GM21390 (cell line): ENCODE results near the gene GRIN3B.

Source experiments
- ATAC-seq: cut with Tn5 transposase; IDR thresholded peaks from one replicate; pipeline ENCODE4 v1.9.1; 2021; ENCODE audit not compliant: unreplicated experiment

Gene GRIN3B

GRCh38 chr19:990746-991145 is 9.5 kb upstream of the GRIN3B start:
- ATAC-seq = no peak

- no peak for ATAC-seq
Observed at GRCh38 chr19:991174-991931, 8.9 kb upstream of the GRIN3B start.

GRCh38 chr19:991932-992669 is 8.1 kb upstream of the GRIN3B start:
- no peak for ATAC-seq

- no peak for ATAC-seq
Observed at GRCh38 chr19:992670-993055, 7.6 kb upstream of the GRIN3B start.

GRCh38 chr19:993361-993830 is 6.8 kb upstream of the GRIN3B start:
- ATAC-seq = no peak

DNA sequence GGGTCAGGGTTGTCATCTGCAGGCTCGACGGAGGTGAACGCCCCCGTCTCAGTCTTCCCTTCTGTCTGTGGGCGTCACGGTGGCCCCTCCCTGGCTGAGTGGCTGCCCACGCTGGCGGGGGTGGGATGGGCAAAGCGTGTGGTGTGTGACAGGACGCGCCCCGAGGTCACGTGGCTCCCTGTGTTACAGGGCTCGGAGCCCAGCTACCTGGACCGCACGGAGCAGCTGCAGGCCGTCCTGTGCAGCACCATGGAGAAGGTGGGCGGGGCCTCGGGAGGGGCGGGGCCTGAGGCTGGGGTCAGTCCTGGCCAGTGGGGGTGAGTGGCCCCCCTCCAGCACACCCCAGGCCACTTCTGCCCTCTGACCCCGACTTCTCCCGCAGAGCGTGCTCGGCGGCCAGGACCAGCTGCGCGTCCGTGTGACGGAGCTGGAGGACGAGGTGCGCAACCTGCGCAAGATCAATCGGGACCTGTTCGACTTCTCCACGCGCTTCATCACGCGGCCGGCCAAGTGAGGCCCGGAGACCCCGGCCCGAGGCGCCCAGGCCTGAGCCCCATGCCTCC is 6.3 kb upstream of the GRIN3B start:
- ATAC-seq = no peak

DNA sequence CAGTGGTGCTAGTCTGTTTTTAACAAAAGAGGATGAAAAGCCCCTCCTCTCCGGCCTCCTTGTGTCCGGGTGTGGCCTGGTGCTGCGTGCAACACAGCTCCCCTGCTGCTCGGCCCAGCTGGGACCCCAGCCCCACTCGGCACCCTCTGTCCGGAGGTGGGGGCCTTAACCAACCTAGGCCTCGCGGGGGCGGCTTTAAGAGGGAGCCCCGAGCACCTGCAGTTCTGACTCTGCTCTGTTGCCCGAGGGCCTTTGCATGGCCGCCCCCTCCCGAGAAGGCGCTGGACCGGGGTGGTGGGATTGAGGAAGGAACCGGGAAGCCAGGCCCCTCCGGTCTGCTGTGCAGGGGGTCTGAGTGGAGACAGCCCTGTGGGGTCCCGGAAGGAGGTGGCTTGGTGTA is 5.7 kb upstream of the GRIN3B start:
- no peak for ATAC-seq

GRCh38 chr19:995051-995827 is 5.0 kb upstream of the GRIN3B start:
- no peak for ATAC-seq

DNA sequence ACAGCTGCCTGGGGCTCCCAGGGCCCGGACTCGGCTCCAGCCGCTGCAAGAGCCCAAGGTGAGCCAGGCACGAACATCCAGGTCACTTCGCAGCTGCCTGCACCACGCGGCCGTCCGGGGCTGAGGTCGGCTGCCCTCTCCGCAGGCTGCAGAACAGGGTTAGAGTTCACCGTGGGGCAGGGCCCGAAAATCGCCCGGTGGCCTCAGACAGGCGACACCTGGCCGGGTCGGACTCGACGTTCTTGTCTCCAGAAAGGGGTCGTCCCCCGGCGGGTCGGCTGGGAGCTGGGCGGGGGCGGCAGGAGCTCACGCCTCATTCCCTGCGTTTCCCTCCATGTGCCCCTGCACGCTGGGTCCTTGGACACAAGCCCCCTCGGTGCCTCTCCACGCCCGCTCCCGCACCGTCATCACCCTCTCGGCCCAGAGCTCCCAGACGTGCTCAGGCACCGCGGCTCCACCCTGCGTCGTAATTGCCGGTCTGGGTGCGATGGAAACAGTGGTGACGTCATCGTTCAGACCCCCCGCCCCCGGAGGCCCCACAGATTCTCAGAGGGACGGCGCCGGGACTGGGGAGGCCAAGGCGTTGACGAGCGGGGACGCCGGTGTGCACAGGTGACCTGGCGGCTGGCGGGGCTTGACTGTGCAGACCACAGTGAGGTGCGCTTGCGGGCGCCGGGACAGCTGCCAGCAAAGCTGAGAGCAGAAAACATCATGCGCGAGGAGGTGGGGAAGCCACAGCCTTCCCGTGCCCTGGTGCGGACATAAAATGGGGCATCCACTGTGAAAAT is 4.0 kb upstream of the GRIN3B start:
- no peak for ATAC-seq

- no peak for ATAC-seq
Observed at GRCh38 chr19:998064-998463, 2.2 kb upstream of the GRIN3B start.

DNA sequence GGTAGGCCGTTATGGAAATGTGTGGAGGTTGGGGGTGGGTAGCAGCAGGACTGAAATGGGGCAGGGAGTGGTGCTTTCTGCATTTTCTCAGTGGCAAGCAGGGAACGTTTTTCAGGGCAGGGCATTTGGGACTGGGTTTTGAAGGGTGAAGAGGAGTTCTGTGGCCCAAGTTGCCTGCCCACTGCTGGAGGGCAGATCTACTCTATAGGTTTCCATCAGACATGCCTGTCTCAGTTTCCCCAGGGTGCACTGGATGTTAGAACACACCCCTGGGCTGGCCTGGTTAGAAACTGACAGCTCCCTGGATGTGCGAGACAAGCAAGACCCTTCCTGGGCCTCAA is 870 bp upstream of the GRIN3B start:
- no peak for ATAC-seq

GRCh38 chr19:1000591-1001537 is 645 bp downstream of the GRIN3B start:
- ATAC-seq = no peak

GRCh38 chr19:1001538-1002166 is 1.4 kb downstream of the GRIN3B start:
- no peak for ATAC-seq

DNA sequence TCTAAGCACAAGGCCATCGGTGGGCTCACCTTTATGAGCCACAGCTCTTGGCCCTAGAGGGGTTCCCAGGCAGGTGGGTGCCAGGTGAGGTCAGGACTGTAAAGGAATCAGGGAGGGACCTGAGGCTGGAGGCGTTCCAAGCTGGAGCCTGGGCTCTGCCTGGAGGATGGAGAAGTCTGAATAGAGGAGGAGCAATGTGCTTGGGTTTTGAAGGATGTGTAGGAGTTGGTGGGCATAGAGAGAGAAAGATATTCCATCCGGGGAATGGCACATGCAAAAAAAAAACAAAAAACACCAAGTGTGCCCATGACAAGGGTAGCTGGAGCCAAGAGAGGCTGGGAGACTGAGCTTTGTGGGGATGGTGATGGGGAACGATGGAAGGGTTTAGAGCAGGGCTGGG is 2.4 kb downstream of the GRIN3B start:
- ATAC-seq = no peak

DNA sequence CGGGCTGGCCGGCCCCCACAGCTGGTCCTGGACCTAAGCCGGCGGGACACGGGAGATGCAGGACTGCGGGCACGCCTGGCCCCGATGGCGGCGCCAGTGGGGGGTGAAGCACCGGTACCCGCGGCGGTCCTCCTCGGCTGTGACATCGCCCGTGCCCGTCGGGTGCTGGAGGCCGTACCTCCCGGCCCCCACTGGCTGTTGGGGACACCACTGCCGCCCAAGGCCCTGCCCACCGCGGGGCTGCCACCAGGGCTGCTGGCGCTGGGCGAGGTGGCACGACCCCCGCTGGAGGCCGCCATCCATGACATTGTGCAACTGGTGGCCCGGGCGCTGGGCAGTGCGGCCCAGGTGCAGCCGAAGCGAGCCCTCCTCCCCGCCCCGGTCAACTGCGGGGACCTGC is 3.1 kb downstream of the GRIN3B start:
- ATAC-seq = no peak

GRCh38 chr19:1004204-1004802 is 4.1 kb downstream of the GRIN3B start:
- no peak for ATAC-seq

DNA sequence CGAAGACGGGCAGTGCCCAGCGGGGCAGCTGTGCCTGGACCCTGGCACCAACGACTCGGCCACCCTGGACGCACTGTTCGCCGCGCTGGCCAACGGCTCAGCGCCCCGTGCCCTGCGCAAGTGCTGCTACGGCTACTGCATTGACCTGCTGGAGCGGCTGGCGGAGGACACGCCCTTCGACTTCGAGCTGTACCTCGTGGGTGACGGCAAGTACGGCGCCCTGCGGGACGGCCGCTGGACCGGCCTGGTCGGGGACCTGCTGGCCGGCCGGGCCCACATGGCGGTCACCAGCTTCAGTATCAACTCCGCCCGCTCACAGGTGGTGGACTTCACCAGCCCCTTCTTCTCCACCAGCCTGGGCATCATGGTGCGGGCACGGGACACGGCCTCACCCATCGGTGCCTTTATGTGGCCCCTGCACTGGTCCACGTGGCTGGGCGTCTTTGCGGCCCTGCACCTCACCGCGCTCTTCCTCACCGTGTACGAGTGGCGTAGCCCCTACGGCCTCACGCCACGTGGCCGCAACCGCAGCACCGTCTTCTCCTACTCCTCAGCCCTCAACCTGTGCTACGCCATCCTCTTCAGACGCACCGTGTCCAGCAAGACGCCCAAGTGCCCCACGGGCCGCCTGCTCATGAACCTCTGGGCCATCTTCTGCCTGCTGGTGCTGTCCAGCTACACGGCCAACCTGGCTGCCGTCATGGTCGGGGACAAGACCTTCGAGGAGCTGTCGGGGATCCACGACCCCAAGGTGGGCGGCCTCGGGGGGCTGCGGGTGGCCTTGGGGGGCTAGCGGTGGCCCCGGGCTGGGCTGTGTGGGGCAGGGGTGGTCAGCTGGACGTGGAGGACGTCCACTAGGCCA is 4.8 kb downstream of the GRIN3B start:
- no peak for ATAC-seq
